ENCODE measurements around the gene WNT9A. TPM values are rescaled to one million over a fixed set of nuclear protein-coding genes. Genes with fewer than 3 reads are reported as not detected.

WNT9A gene
- total and polyA plus RNA-seq, 3 donors from 2014 or later: 3.1 to 4.3 (median 3.5) TPM

- no peaks in the 10 kb centered on the region for H3K27me3 ChIP-seq
- peak; percentile 10 for DNase-seq
- TF ChIP-seq CTCF (IDR thresholded peaks at IDR 0.05) (no peak), POLR2A (IDR thresholded peaks at IDR 0.05) (no peak)
Observed at GRCh38 chr1:227889047-227889862, 58.5 kb downstream of the WNT9A start.

DNA sequence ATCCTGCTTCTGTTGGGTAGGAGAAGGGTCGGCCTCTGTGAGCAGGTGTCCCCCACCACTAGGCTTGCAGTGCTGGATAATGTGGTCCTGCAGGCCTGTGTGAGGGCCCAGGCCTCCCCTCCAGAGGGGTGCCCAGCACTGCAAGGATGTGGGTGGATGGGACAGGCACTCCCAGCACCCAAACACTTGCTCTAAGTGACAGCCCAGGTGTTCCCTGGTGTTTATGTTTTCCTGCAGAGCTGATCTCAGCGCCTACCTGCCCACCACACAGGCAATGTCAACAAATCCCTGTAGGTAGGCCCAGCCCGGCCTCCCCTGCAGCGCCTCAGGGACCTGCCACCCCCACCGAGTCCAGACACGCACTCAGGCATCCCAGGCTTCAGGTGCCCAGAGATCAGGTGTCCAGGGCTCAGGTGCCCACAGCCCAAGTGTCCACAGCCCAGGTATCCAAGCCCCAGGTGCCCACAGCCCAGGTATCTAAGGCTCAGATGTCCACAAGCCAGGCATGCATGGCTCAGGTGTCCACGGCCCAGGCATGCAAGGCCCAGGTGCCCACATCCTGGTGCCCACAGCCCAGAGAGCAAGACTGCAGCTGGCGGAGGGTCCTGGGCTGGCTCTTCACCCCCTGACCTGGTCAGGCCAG lies 59.2 kb downstream of the WNT9A start:
- Histone ChIP-seq H3K9me3 (no peaks in the 10 kb centered on the region), H3K27me3 (no peaks in the 10 kb centered on the region), H3K4me1 (peaks cover 17% of the 10 kb centered on the region), H3K36me3 (ENCODE audit: low read depth, missing control alignments) (no peaks in the 10 kb centered on the region), H3K27ac (peak overlapping the region; percentile 64 to 86), H3K4me3 (no peak overlapping the region)
- intact Hi-C loops (cut with DNase I; ENCODE audit: low total_unique reads): loop anchor here (5.0 kb wide), 1 partner anchor 59 kb away; the partner anchor contains the start of gene WNT9A
- peak; percentile 9 for DNase-seq
- TF ChIP-seq POLR2A (IDR thresholded peaks at IDR 0.05) (no peak), CTCF (IDR thresholded peaks at IDR 0.05) (no peak)
- 75 to 95% methylated on average over 2 to 7 of the region's 8 CpGs for WGBS, 2 donors

More at GRCh38 chr1:227889047-227889862, 58.5 kb downstream of the WNT9A start:
- H3K9me3 ChIP-seq: no peaks in the 10 kb centered on the region
- H3K4me3 ChIP-seq: no peak overlapping the region
- H3K27ac ChIP-seq: no peak overlapping the region
- intact Hi-C loops (cut with DNase I; ENCODE audit: low total_unique reads): loop anchor here (5.0 kb wide), 1 partner anchor 58 kb away; the partner anchor contains the start of gene WNT9A
- WGBS, 2 donors: 70 to 74% methylated on average over 9 to 14 of the region's 14 CpGs
- no peaks in the 10 kb centered on the region for H3K36me3 ChIP-seq (ENCODE audit: low read depth, missing control alignments)
- peaks cover 17% of the 10 kb centered on the region for H3K4me1 ChIP-seq

GRCh38 chr1:227887697-227888403 lies 59.9 kb downstream of the WNT9A start:
- Histone ChIP-seq H3K27me3 (no peaks in the 10 kb centered on the region), H3K4me3 (peak overlapping the region; percentile 49 to 69), H3K4me1 (peaks cover 17% of the 10 kb centered on the region), H3K36me3 (ENCODE audit: low read depth, missing control alignments) (no peaks in the 10 kb centered on the region), H3K9me3 (no peaks in the 10 kb centered on the region), H3K27ac (peak overlapping the region; percentile 86 to 88)
- intact Hi-C loops (cut with DNase I; ENCODE audit: low total_unique reads): loop anchor here (5.0 kb wide), 1 partner anchor 59 kb away; the partner anchor contains the start of gene WNT9A
- TF ChIP-seq CTCF (IDR thresholded peaks at IDR 0.05) (no peak), POLR2A (IDR thresholded peaks at IDR 0.05) (no peak)
- 9 to 11% methylated on average over 29 to 40 of the region's 40 CpGs for WGBS, 2 donors
- DNase-seq: peak; percentile 71

DNA sequence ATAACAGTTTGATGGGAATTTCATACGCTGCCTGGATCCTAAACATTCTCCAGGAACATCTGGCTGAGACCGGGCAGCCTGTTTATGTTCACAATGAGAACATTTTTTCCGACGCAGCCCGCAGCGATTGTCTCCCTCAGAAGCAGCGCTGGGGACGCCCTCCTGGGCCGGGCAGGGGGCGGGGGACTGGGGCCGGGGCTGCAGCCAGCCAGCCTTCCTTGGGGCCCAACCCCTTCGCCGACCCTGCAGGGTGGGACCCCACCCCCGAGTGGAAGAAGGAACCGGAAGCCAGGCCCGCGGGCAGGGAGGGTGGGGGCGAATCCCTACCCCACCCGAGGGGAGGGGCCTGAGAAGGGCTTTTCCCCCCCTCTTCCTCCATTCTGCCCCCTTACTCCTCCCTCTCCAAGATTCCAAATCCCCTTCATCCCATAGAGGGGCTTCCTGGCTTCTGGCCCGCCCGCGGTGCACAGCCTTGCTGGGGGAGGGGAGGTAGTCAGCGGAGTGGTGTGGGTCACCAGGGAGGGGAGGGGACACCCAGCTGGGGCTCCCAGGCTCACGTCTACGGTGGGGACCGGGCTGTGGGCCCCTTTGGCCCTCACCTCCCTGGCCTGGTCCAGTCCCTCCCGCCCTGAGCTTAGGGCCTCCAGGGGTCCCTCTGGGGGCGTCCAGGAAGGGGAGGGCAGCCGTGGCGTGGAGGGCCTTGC lies 60.6 kb downstream of the WNT9A start:
- TF ChIP-seq POLR2A (IDR thresholded peaks at IDR 0.05) (no peak), CTCF (IDR thresholded peaks at IDR 0.05) (no peak)
- DNase-seq: peak; percentile 72
- WGBS, 2 donors: 2% methylated on average over 30 of the region's 30 CpGs; no CpG with 5 or more reads in 1 of the 2 donors
- Histone ChIP-seq H3K36me3 (ENCODE audit: low read depth, missing control alignments) (no peaks in the 10 kb centered on the region), H3K4me3 (peak overlapping the region; percentile 49 to 69), H3K9me3 (no peaks in the 10 kb centered on the region), H3K27ac (peak overlapping the region; percentile 86 to 88), H3K4me1 (peaks cover 17% of the 10 kb centered on the region), H3K27me3 (no peaks in the 10 kb centered on the region)
- intact Hi-C loops (cut with DNase I; ENCODE audit: low total_unique reads): loop anchor here (5.0 kb wide), 1 partner anchor 60 kb away; the partner anchor contains the start of gene WNT9A
